Measurements from ENCODE around the gene FZD4.
"Not testable (repeated sequence)": the region's sequence is repeated elsewhere in the genome, so short reads cannot be mapped to it uniquely, and the experiment has no call there.

Gene FZD4

DNA sequence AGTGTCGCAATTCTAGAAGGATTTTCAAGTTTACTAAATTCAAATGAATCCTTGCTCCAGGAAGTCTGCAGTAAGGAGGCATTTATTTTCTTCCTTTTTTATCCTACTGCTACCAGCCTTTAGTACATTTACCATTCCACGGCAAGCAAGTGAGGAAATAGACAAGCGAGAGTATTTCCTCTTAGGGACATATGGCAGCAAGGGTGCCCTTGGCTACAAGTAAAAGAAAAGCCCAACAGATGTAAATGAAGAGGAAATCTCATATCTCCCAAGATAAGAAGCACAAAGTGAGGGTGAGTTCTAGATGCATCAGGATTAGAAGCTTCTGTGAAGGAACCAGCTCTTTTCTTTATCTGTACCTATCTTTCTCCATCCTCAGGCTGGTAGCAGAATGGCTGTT lies 37.8 kb upstream of the FZD4 start:
- no peaks in the 10 kb centered on the region for H3K36me3 ChIP-seq (replicated peaks; ENCODE audit: insufficient read depth, low read length)
- DNase-seq: no peak
- H3K9me2 ChIP-seq (replicated peaks; ENCODE audit: insufficient read depth, low read length): no peaks in the 10 kb centered on the region
- no peak overlapping the region for H3K4me3 ChIP-seq (ENCODE audit: low read length)
- H3K27me3 ChIP-seq (replicated peaks; ENCODE audit: insufficient read depth, low read length): no peaks in the 10 kb centered on the region
- H3K4me1 ChIP-seq (ENCODE audit: low read length): no peaks in the 10 kb centered on the region
- H2AFZ ChIP-seq (ENCODE audit: low read length): no peak overlapping the region
- no peaks in the 10 kb centered on the region for H3K9me3 ChIP-seq (replicated peaks; ENCODE audit: insufficient read depth, low read length)
- TF ChIP-seq CTCF (IDR thresholded peaks at IDR 0.05; ENCODE audit: low read length) (no peak), EZH2 (optimal IDR thresholded peaks at IDR 0.05; ENCODE audit: low read depth, low read length) (no peak), EZH2phosphoT487 (IDR thresholded peaks at IDR 0.05; ENCODE audit: low read length) (no peak)
- H3K4me2 ChIP-seq (ENCODE audit: low read depth, low read length): no peak overlapping the region
- H3F3A ChIP-seq (ENCODE audit: insufficient read depth, low read length): no peaks in the 10 kb centered on the region
- no peak overlapping the region for H3K9ac ChIP-seq (ENCODE audit: low read length)
- no peaks in the 10 kb centered on the region for H4K20me1 ChIP-seq (ENCODE audit: insufficient read depth, low read length)
- no peak overlapping the region for H3K27ac ChIP-seq (ENCODE audit: low read length)
- H3K79me2 ChIP-seq (ENCODE audit: low read length): no peaks in the 10 kb centered on the region

DNA sequence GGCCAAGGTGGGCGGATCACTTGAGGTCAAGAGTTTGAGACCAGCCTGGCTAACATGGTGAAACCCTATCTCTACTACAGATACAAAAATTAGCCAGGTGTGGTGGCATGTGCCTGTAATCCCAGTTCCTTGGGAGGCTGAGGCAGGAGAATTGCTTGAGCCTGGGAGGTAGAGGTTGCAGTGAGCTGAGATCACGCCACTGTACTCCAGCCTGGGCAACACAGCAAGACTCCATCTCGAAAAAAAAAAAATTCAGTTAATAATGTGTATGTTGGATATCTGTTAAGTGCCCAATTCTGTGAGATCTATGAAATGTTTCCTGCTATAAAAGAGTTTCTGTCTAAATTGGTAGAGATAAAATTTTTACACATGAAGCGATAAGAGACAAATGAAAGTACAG lies 37.1 kb upstream of the FZD4 start:
- not testable (repeated sequence) for H3K9me3 ChIP-seq (replicated peaks; ENCODE audit: insufficient read depth, low read length); DNase-seq; H3K4me3 ChIP-seq (ENCODE audit: low read length); H3F3A ChIP-seq (ENCODE audit: insufficient read depth, low read length); H3K36me3 ChIP-seq (replicated peaks; ENCODE audit: insufficient read depth, low read length); H3K27ac ChIP-seq (ENCODE audit: low read length); H3K4me2 ChIP-seq (ENCODE audit: low read depth, low read length); H3K9me2 ChIP-seq (replicated peaks; ENCODE audit: insufficient read depth, low read length); H4K20me1 ChIP-seq (ENCODE audit: insufficient read depth, low read length); H3K9ac ChIP-seq (ENCODE audit: low read length); H3K4me1 ChIP-seq (ENCODE audit: low read length); H3K27me3 ChIP-seq (replicated peaks; ENCODE audit: insufficient read depth, low read length); H3K79me2 ChIP-seq (ENCODE audit: low read length); H2AFZ ChIP-seq (ENCODE audit: low read length)

DNA sequence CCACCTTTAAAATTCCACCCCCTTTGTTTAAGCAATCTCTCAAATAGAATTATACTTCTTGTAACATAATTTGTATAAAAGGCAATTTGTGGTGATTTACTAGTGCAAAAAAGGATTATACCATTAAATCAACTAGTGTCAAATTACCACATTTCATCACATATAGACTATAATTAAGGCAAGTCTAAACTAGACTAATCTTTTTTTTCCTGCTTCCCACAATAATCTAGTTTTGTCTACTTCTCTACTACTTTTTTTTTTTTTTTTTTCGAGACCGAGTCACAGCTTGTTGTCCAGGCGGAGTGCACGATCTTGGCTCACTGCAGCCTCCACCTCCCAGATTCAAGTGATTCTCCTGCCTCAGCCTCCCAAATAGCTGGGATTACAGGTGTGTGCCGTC lies 36.1 kb upstream of the FZD4 start:
- TF ChIP-seq EZH2 (optimal IDR thresholded peaks at IDR 0.05; ENCODE audit: low read depth, low read length) (no peak), EZH2phosphoT487 (IDR thresholded peaks at IDR 0.05; ENCODE audit: low read length) (no peak), CTCF (IDR thresholded peaks at IDR 0.05; ENCODE audit: low read length) (no peak)
- H3K79me2 ChIP-seq (ENCODE audit: low read length): no peaks in the 10 kb centered on the region
- no peak overlapping the region for H3K4me2 ChIP-seq (ENCODE audit: low read depth, low read length)
- no peaks in the 10 kb centered on the region for H3K4me1 ChIP-seq (ENCODE audit: low read length)
- no peaks in the 10 kb centered on the region for H4K20me1 ChIP-seq (ENCODE audit: insufficient read depth, low read length)
- no peaks in the 10 kb centered on the region for H3K27me3 ChIP-seq (replicated peaks; ENCODE audit: insufficient read depth, low read length)
- H3K4me3 ChIP-seq (ENCODE audit: low read length): no peak overlapping the region
- H3F3A ChIP-seq (ENCODE audit: insufficient read depth, low read length): no peaks in the 10 kb centered on the region
- no peak for DNase-seq
- no peak overlapping the region for H3K27ac ChIP-seq (ENCODE audit: low read length)
- no peaks in the 10 kb centered on the region for H3K36me3 ChIP-seq (replicated peaks; ENCODE audit: insufficient read depth, low read length)
- H3K9me3 ChIP-seq (replicated peaks; ENCODE audit: insufficient read depth, low read length): no peaks in the 10 kb centered on the region
- no peak overlapping the region for H3K9ac ChIP-seq (ENCODE audit: low read length)
- no peaks in the 10 kb centered on the region for H3K9me2 ChIP-seq (replicated peaks; ENCODE audit: insufficient read depth, low read length)
- no peak overlapping the region for H2AFZ ChIP-seq (ENCODE audit: low read length)

DNA sequence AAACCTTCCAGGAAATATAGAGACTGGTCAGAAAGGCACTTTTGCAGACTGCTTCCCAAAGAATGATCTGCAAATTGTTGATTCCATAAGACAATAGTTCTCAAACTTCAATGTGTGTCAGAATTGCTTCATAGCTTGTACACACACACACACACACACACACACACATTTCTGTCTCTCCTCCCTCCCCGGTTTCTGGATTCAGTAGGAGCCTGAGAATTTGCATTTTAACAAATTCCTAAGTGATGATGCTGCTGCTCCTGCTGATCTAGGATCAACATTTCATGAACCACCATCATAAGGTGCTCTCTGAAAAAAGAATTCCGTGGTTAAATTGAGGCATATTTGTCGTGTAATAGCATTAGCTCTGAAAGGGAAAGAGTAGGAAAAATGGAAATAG lies 35.3 kb upstream of the FZD4 start:
- no peak overlapping the region for H3K27ac ChIP-seq (ENCODE audit: low read length)
- DNase-seq: no peak

More for the DNA sequence above, 35.3 kb upstream of the FZD4 start:
- no peaks in the 10 kb centered on the region for H3K36me3 ChIP-seq (replicated peaks; ENCODE audit: insufficient read depth, low read length)
- no peaks in the 10 kb centered on the region for H3K9me2 ChIP-seq (replicated peaks; ENCODE audit: insufficient read depth, low read length)
- H2AFZ ChIP-seq (ENCODE audit: low read length): no peak overlapping the region
- no peaks in the 10 kb centered on the region for H3K9me3 ChIP-seq (replicated peaks; ENCODE audit: insufficient read depth, low read length)
- TF ChIP-seq EZH2phosphoT487 (IDR thresholded peaks at IDR 0.05; ENCODE audit: low read length) (no peak), EZH2 (optimal IDR thresholded peaks at IDR 0.05; ENCODE audit: low read depth, low read length) (no peak)
- no peaks in the 10 kb centered on the region for H3K79me2 ChIP-seq (ENCODE audit: low read length)
- no peaks in the 10 kb centered on the region for H3K4me1 ChIP-seq (ENCODE audit: low read length)
- H3K4me3 ChIP-seq (ENCODE audit: low read length): no peak overlapping the region
- H3K9ac ChIP-seq (ENCODE audit: low read length): no peak overlapping the region
- no peaks in the 10 kb centered on the region for H4K20me1 ChIP-seq (ENCODE audit: insufficient read depth, low read length)
- H3K4me2 ChIP-seq (ENCODE audit: low read depth, low read length): no peak overlapping the region
- no peaks in the 10 kb centered on the region for H3F3A ChIP-seq (ENCODE audit: insufficient read depth, low read length)
- H3K27me3 ChIP-seq (replicated peaks; ENCODE audit: insufficient read depth, low read length): no peaks in the 10 kb centered on the region

Data from MM.1S (cell line).